HL-60 (cell line): ENCODE data around the gene SSNA1.

ENCODE experiments used
- DNase-seq, 2 experiments: peaks; one replicate each; pipeline ENCODE4 v3.0.0-alpha.2; 2010 to 2020; ENCODE audit warnings: low read depth in 1 of 2, low spot score in 1 of 2
- H3K27ac ChIP-seq: fragments of 250-450 bp; sonication (Bioruptor Pico); replicated peaks from 2 replicates; pipeline ENCODE4 v1.5.1; 2020; ENCODE audit warnings: mild to moderate bottlenecking, moderate library complexity
- H3K27me3 ChIP-seq: fragments of 250-450 bp; sonication (Bioruptor Pico); 2 replicates; pipeline ENCODE4 v1.5.1; 2021; ENCODE audit warnings: mild to moderate bottlenecking, moderate library complexity; ENCODE audit not compliant: insufficient read depth, poor library complexity, severe bottlenecking
- H3K4me3 ChIP-seq: replicated peaks from 2 replicates; pipeline ENCODE4 v1.5.1; 2011; ENCODE audit warnings: mild to moderate bottlenecking, control low read depth, low read length; ENCODE audit not compliant: insufficient read depth
- GABPA ChIP-seq: IDR thresholded peaks from 2 replicates; pipeline ENCODE4 v1.6.1; 2012; ENCODE audit warnings: low read depth
- POLR2AphosphoS5 ChIP-seq: IDR thresholded peaks from 2 replicates; pipeline ENCODE4 v1.6.1; 2012; ENCODE audit warnings: low read depth
- SPI1 ChIP-seq: IDR thresholded peaks from 2 replicates; pipeline ENCODE4 v1.6.1; 2012; ENCODE audit warnings: low read depth, mild to moderate bottlenecking, borderline replicate concordance
- TF ChIP-seq, protein P1 (sequence below): IDR thresholded peaks from 2 replicates; pipeline ENCODE4 v1.6.1; 2012; ENCODE audit warnings: low read depth; ENCODE audit not compliant: insufficient replicate concordance
- TF ChIP-seq, protein P2 (sequence below): IDR thresholded peaks from one replicate; pipeline ENCODE4 v1.5.1; 2011; ENCODE audit warnings: low read length, control low read depth, inconsistent platforms; ENCODE audit not compliant: insufficient read depth

The SSNA1 gene

DNA sequence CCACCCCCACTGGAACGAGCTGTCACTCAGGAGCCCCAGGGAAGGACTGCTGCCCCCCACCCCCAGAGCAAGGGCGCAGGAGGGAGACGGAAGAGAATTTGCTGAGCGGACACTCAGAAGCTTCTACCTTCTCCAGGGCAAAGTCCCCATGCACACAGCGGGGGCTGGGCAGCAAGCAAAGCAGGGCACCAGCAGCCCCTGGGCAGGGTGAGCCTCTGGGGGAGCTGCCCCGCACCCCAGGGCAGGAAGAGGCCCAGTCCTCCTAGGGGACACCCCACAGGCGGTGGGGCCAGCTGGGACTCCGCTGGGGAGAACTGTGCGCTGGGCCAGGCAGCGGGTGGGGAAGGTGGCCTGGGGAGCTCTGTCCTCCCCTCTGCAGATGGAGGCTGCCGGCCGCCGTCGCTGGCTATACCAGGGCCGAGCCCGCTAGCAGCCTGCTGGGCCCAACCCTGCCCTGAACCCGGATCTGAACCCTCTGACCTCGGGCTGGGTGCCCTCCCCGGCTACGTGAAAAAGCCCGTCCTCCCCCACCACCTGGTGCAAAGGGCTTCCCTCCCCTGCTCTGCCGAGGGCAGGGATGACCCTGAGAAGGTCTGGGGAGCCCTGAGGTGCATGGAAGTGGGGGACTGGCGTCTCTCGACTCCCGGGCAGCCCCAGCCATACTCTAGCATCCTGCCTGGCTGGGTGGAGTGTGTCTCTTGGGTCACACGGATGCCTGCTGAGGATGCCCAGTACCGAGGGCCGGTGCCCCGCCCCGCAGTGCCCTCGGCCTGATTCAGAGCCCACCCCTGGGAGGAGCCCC, 41.6 kb downstream of the SSNA1 start:
- DNase-seq = no peak
- TF ChIP-seq, protein P1, sequence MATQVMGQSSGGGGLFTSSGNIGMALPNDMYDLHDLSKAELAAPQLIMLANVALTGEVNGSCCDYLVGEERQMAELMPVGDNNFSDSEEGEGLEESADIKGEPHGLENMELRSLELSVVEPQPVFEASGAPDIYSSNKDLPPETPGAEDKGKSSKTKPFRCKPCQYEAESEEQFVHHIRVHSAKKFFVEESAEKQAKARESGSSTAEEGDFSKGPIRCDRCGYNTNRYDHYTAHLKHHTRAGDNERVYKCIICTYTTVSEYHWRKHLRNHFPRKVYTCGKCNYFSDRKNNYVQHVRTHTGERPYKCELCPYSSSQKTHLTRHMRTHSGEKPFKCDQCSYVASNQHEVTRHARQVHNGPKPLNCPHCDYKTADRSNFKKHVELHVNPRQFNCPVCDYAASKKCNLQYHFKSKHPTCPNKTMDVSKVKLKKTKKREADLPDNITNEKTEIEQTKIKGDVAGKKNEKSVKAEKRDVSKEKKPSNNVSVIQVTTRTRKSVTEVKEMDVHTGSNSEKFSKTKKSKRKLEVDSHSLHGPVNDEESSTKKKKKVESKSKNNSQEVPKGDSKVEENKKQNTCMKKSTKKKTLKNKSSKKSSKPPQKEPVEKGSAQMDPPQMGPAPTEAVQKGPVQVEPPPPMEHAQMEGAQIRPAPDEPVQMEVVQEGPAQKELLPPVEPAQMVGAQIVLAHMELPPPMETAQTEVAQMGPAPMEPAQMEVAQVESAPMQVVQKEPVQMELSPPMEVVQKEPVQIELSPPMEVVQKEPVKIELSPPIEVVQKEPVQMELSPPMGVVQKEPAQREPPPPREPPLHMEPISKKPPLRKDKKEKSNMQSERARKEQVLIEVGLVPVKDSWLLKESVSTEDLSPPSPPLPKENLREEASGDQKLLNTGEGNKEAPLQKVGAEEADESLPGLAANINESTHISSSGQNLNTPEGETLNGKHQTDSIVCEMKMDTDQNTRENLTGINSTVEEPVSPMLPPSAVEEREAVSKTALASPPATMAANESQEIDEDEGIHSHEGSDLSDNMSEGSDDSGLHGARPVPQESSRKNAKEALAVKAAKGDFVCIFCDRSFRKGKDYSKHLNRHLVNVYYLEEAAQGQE = no peak
- TF ChIP-seq GABPA = no peak
- TF ChIP-seq, protein P2, sequence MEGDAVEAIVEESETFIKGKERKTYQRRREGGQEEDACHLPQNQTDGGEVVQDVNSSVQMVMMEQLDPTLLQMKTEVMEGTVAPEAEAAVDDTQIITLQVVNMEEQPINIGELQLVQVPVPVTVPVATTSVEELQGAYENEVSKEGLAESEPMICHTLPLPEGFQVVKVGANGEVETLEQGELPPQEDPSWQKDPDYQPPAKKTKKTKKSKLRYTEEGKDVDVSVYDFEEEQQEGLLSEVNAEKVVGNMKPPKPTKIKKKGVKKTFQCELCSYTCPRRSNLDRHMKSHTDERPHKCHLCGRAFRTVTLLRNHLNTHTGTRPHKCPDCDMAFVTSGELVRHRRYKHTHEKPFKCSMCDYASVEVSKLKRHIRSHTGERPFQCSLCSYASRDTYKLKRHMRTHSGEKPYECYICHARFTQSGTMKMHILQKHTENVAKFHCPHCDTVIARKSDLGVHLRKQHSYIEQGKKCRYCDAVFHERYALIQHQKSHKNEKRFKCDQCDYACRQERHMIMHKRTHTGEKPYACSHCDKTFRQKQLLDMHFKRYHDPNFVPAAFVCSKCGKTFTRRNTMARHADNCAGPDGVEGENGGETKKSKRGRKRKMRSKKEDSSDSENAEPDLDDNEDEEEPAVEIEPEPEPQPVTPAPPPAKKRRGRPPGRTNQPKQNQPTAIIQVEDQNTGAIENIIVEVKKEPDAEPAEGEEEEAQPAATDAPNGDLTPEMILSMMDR = no peak
- TF ChIP-seq POLR2AphosphoS5 = no peak
- no peak for TF ChIP-seq SPI1
- H3K4me3 ChIP-seq = no peak overlapping the region
- peaks cover 12% of the 10 kb centered on the region for H3K27me3 ChIP-seq
- H3K27ac ChIP-seq = no peak overlapping the region

DNA sequence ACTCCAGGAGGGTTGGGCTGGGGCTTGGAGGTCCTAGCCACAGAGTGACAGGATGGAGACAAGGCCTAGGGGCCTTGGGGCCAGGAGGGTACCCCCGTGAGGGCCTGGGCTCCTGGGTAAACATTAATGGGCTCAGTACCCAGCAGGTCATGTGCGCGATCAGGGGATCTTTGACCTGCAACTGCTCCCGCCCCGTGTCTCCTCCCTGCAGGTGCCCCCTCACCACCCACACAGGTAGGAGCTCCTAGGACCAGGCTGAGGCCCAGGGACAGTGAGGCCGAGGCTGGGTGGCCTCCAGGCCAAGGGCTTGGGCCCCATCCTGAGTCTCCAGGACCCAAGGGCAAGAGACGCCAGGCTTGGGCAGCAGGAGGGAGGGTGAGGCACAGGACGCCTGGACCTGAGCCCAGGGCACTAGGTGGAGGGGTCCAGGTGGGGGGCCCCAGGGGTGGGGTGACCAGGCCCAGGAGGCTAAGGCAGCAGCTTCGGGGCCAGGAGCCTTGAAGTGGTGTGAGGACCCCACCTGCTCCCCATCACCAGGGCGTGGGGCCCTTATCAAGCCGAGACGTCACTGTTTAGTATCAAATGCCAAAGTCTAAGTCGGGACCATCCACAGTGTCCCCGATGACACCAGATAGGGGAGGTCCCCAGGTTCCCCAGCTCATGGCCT, 42.4 kb downstream of the SSNA1 start, which contains the start of gene SLC34A3:
Gene SLC34A3 (plus strand): TSS at position 197 of the 667 bp plus-strand sequence. CDS start 802 bp downstream, outside the sequence.
- no peak within 1 kb of the TSS for H3K4me3 ChIP-seq
- TF ChIP-seq, protein P1 = no peak
- TF ChIP-seq, protein P2 = no peak
- no peak for TF ChIP-seq POLR2AphosphoS5
- no peak for TF ChIP-seq SPI1
- TF ChIP-seq GABPA = no peak
- no peak within 1 kb of the TSS for H3K27ac ChIP-seq
- no peak for DNase-seq
- peaks cover 13% of the 10 kb centered on the region for H3K27me3 ChIP-seq

DNA sequence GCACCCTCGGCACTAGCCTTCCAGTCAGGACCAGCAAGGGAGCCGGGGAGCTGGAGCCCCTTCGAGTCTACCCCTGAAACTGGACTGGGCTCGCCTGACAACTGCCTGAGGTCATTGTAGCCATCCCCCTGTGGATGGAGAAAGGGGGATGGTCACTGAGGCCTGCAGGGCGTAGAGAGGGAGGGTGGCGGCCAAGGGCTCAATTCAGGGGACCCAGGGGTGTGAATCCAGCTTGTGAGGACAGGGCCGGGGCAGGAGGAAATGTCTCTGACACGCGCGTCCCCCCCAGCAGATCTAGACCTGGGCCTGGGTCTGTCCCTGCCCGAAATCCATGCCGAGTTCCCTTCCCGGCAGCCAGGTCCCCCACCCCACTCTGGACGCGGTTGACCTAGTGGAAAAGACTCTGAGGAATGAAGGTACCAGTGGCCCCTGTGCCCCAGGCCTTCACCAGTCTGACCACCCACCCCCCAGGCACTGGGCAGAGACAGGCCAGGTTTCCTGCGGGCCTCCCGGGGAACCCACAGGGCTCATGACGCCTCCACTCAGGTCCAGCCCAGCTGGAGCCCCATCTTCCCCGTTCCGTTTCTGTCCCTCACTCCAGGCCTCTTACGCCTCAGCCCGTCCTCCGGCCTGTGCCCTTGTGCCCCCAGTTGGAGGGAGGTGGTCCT, 43.0 kb downstream of the SSNA1 start:
- no peak overlapping the region for H3K27ac ChIP-seq

More for the DNA sequence above, 43.0 kb downstream of the SSNA1 start:
- TF ChIP-seq, protein P2 = no peak
- TF ChIP-seq POLR2AphosphoS5 = no peak
- no peak for TF ChIP-seq GABPA
- TF ChIP-seq, protein P1 = no peak
- no peak for TF ChIP-seq SPI1
- Histone ChIP-seq H3K4me3 (no peak overlapping the region), H3K27me3 (peaks cover 14% of the 10 kb centered on the region)
- DNase-seq = no peak
